H9 (cell line): ENCODE data around the gene NAPSA. TPM values are rescaled to one million over a fixed set of nuclear protein-coding genes. Genes with fewer than 3 reads are reported as not detected.
"Not testable (repeated sequence)": the region's sequence is repeated elsewhere in the genome, so short reads cannot be mapped to it uniquely, and the experiment has no call there.

Experiments
- DNase-seq: peaks from one replicate; pipeline ENCODE4 v3.0.0-alpha.2; 2017
- H2AFZ ChIP-seq: one replicate; pipeline ENCODE4 v1.6.1; 2013; ENCODE audit warnings: mild to moderate bottlenecking, low read length, control low read depth, moderate library complexity
- H2AK5ac ChIP-seq: 2 replicates; pipeline ENCODE4 v1.6.1; 2013; ENCODE audit warnings: low read length, control low read depth, mixed read lengths; ENCODE audit not compliant: insufficient read length
- H2BK120ac ChIP-seq: one replicate; pipeline ENCODE4 v1.6.1; 2013; ENCODE audit warnings: low read depth, mild to moderate bottlenecking, low read length, control low read depth, inconsistent platforms; ENCODE audit not compliant: poor library complexity, severe bottlenecking
- H2BK12ac ChIP-seq: 2 replicates; pipeline ENCODE4 v1.6.1; 2013; ENCODE audit warnings: low read length, control low read depth, mixed read lengths, low read depth; ENCODE audit not compliant: insufficient read length
- H2BK15ac ChIP-seq: 2 replicates; pipeline ENCODE4 v1.6.1; 2013; ENCODE audit warnings: low read depth, low read length, control low read depth
- H2BK20ac ChIP-seq: one replicate; pipeline ENCODE4 v1.6.1; 2013; ENCODE audit warnings: low read depth, mild to moderate bottlenecking, low read length, control low read depth, inconsistent platforms; ENCODE audit not compliant: poor library complexity, severe bottlenecking
- H2BK5ac ChIP-seq: 2 replicates; pipeline ENCODE4 v1.6.1; 2013; ENCODE audit warnings: low read length, control low read depth, mixed read lengths; ENCODE audit not compliant: insufficient read length
- H3K14ac ChIP-seq: 2 replicates; pipeline ENCODE4 v1.6.1; 2013; ENCODE audit warnings: low read length, control low read depth; ENCODE audit not compliant: insufficient read depth
- H3K18ac ChIP-seq: 2 replicates; pipeline ENCODE4 v1.6.1; 2013; ENCODE audit warnings: low read depth, mild to moderate bottlenecking, mixed read lengths, low read length, control low read depth; ENCODE audit not compliant: insufficient read length
- H3K23ac ChIP-seq: 2 replicates; pipeline ENCODE4 v1.6.1; 2013; ENCODE audit warnings: low read length, control low read depth, mixed read lengths, low read depth; ENCODE audit not compliant: insufficient read length
- H3K23me2 ChIP-seq: 2 replicates; pipeline ENCODE4 v1.6.1; 2013; ENCODE audit warnings: low read depth, mild to moderate bottlenecking, mixed read lengths, low read length, control low read depth; ENCODE audit not compliant: insufficient read length, poor library complexity, severe bottlenecking
- H3K27ac ChIP-seq: 2 replicates; pipeline ENCODE4 v1.5.1; 2013; ENCODE audit warnings: low read length, control low read depth, mixed read lengths, low read depth; ENCODE audit not compliant: insufficient read length
- H3K27me3 ChIP-seq: 2 replicates; pipeline ENCODE4 v1.6.1; 2013; ENCODE audit warnings: low read length, control low read depth, inconsistent platforms; ENCODE audit not compliant: insufficient read depth
- H3K4ac ChIP-seq: 2 replicates; pipeline ENCODE4 v1.6.1; 2013; ENCODE audit warnings: low read depth, mild to moderate bottlenecking, control low read depth, inconsistent platforms, low read length, moderate library complexity
- H3K4me1 ChIP-seq: 2 replicates; pipeline ENCODE4 v1.6.1; 2013; ENCODE audit warnings: low read length, control low read depth, inconsistent platforms; ENCODE audit not compliant: insufficient read depth
- H3K4me2 ChIP-seq: 2 replicates; pipeline ENCODE4 v1.6.1; 2013; ENCODE audit warnings: low read length, control low read depth, mixed read lengths; ENCODE audit not compliant: insufficient read length, insufficient read depth
- H3K56ac ChIP-seq: 2 replicates; pipeline ENCODE4 v1.6.1; 2013; ENCODE audit warnings: low read depth, mild to moderate bottlenecking, mixed read lengths, low read length, control low read depth; ENCODE audit not compliant: insufficient read length
- H3K79me1 ChIP-seq: 2 replicates; pipeline ENCODE4 v1.6.1; 2013; ENCODE audit warnings: low read depth, mild to moderate bottlenecking, moderate library complexity, low read length, control low read depth, inconsistent platforms; ENCODE audit not compliant: insufficient read depth, poor library complexity, severe bottlenecking
- H3K79me2 ChIP-seq: 2 replicates; pipeline ENCODE4 v1.6.1; 2013; ENCODE audit warnings: low read length, control low read depth, inconsistent platforms; ENCODE audit not compliant: insufficient read depth
- H3K9ac ChIP-seq: 2 replicates; pipeline ENCODE4 v1.6.1; 2013; ENCODE audit warnings: low read length, control low read depth, mixed read lengths; ENCODE audit not compliant: insufficient read length; ENCODE audit errors: extremely low read depth
- H3K9me3 ChIP-seq: one replicate; pipeline ENCODE4 v1.6.1; 2013; ENCODE audit warnings: low read depth, low read length, inconsistent platforms; ENCODE audit not compliant: control insufficient read depth
- H3T11ph ChIP-seq: one replicate; pipeline ENCODE4 v1.6.1; 2013; ENCODE audit warnings: mild to moderate bottlenecking, low read length, control low read depth, inconsistent platforms
- H4K20me1 ChIP-seq: one replicate; pipeline ENCODE4 v1.6.1; 2013; ENCODE audit not compliant: control insufficient read depth, insufficient read length, insufficient read depth
- H4K5ac ChIP-seq: 2 replicates; pipeline ENCODE4 v1.6.1; 2013; ENCODE audit warnings: low read depth, mild to moderate bottlenecking, mixed read lengths, low read length, control low read depth; ENCODE audit not compliant: insufficient read length
- H4K8ac ChIP-seq: replicated peaks from 2 replicates; pipeline ENCODE4 v1.6.1; 2013; ENCODE audit warnings: low read length, control low read depth, mixed read lengths, low read depth; ENCODE audit not compliant: insufficient read length
- H4K91ac ChIP-seq: 2 replicates; pipeline ENCODE4 v1.6.1; 2013; ENCODE audit warnings: low read depth, mild to moderate bottlenecking, moderate library complexity, mixed read lengths, low read length, control low read depth; ENCODE audit not compliant: insufficient read length
- H3K27ac Mint-ChIP-seq, 3 experiments: 2 replicates in 2 of 3; 3 replicates in 1 of 3; pipeline ENCODE4 v1.8.0; 2020 to 2021; ENCODE audit warnings: mixed read lengths in 3 of 3, mild to moderate bottlenecking in 1 of 3, moderate library complexity in 1 of 3
- H3K27me3 Mint-ChIP-seq: 2 replicates; pipeline ENCODE4 v1.8.0; 2021; ENCODE audit warnings: low read depth, mild to moderate bottlenecking, moderate library complexity, mixed read lengths
- H3K36me3 Mint-ChIP-seq, 3 experiments: 2 replicates in 2 of 3; 3 replicates in 1 of 3; pipeline ENCODE4 v1.8.0; 2020 to 2021; ENCODE audit warnings: low read depth in 3 of 3, mixed read lengths in 3 of 3; ENCODE audit not compliant: insufficient read depth in 1 of 3
- H3K4me1 Mint-ChIP-seq, 2 experiments: 2 replicates each; pipeline ENCODE4 v1.8.0; 2020; ENCODE audit warnings: mixed read lengths in 2 of 2
- H3K4me3 Mint-ChIP-seq, 2 experiments: 2 replicates in 1 of 2; 3 replicates in 1 of 2; pipeline ENCODE4 v1.8.0; 2020 to 2021; ENCODE audit warnings: mild to moderate bottlenecking in 2 of 2, mixed read lengths in 2 of 2, moderate library complexity in 1 of 2
- H3K9me3 Mint-ChIP-seq, 2 experiments: 2 replicates in 1 of 2; 3 replicates in 1 of 2; pipeline ENCODE4 v1.8.0; 2020; ENCODE audit warnings: mild to moderate bottlenecking in 2 of 2, mixed read lengths in 2 of 2, moderate library complexity in 1 of 2
- WGBS: extraction: QIAGEN DNeasy Blood & Tissue Kit; methylation state at CpG from one replicate; pipeline ENCODE4 v1.1.7; 2013; ENCODE audit warnings: missing lambda C conversion rate, low lambda C conversion rate, mixed read lengths; ENCODE audit not compliant: insufficient read length; ENCODE audit errors: extremely low coverage; 5-methylcytosine and 5-hydroxymethylcytosine counted together
- total RNA-seq: library from RNA; stranded (reverse); gene quantifications from 2 replicates; pipeline ENCODE4 v1.2.1, GENCODE V29; 2021
- TF ChIP-seq, protein P1 (sequence below): fragments of 200-600 bp; sonication (generic); conservative IDR thresholded peaks from 3 replicates; pipeline ENCODE4 v1.8.0; 2021; ENCODE audit warnings: antibody characterized with exemption, mild to moderate bottlenecking

NAPSA gene
- total RNA-seq, 1 experiment from 2014 or later = 0.44 TPM

DNA sequence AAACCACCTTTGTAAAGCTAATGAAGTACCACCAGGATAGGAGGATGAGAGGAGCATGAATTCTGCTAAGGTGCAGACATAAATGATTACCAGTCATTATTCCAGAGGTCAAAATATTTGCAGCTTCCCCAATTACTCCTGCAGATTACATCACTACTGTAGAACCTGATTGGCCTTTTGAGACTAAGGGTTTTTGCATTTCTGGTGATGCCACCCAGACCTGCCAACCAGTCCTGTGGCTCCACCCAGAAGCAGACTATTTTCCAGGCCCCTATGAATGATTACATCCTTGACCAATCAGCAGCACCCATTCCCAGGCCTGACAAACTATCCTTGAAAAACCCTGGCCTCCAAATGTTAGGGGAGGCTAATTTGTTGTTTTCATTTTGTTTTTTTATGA, 25.1 kb downstream of the NAPSA start:
- no peak overlapping the region for H2BK20ac ChIP-seq
- no peak overlapping the region for H3K27ac Mint-ChIP-seq
- H3K36me3 Mint-ChIP-seq = peaks cover 28 to 39% (median 32%) of the 10 kb centered on the region in 3 experiments
- TF ChIP-seq, protein P1, sequence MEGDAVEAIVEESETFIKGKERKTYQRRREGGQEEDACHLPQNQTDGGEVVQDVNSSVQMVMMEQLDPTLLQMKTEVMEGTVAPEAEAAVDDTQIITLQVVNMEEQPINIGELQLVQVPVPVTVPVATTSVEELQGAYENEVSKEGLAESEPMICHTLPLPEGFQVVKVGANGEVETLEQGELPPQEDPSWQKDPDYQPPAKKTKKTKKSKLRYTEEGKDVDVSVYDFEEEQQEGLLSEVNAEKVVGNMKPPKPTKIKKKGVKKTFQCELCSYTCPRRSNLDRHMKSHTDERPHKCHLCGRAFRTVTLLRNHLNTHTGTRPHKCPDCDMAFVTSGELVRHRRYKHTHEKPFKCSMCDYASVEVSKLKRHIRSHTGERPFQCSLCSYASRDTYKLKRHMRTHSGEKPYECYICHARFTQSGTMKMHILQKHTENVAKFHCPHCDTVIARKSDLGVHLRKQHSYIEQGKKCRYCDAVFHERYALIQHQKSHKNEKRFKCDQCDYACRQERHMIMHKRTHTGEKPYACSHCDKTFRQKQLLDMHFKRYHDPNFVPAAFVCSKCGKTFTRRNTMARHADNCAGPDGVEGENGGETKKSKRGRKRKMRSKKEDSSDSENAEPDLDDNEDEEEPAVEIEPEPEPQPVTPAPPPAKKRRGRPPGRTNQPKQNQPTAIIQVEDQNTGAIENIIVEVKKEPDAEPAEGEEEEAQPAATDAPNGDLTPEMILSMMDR = no peak
- H2AK5ac ChIP-seq = no peak overlapping the region
- no peak overlapping the region for H4K5ac ChIP-seq
- no peaks in the 10 kb centered on the region for H3K79me2 ChIP-seq
- no peak overlapping the region for H3K18ac ChIP-seq
- no peaks in the 10 kb centered on the region for H3K27me3 ChIP-seq
- H3K79me1 ChIP-seq = no peaks in the 10 kb centered on the region
- H3K4me1 ChIP-seq = no peaks in the 10 kb centered on the region
- H3K27ac ChIP-seq = no peak overlapping the region
- H3K23me2 ChIP-seq = no peaks in the 10 kb centered on the region
- peaks cover 9% of the 10 kb centered on the region; the same call in 1 of the 2 replicates for H3K27me3 Mint-ChIP-seq
- H3K9ac ChIP-seq = no peak overlapping the region
- H3K9me3 ChIP-seq = no peaks in the 10 kb centered on the region
- H4K20me1 ChIP-seq = no peaks in the 10 kb centered on the region
- DNase-seq = no peak
- H3K23ac ChIP-seq = no peak overlapping the region
- H2BK15ac ChIP-seq = no peak overlapping the region
- H4K91ac ChIP-seq = no peak overlapping the region
- no peak overlapping the region for H3K14ac ChIP-seq
- H3K9me3 Mint-ChIP-seq = peaks cover under 1 to 10% of the 10 kb centered on the region in 2 experiments; a peak in 4 of 5 replicates
- H3K4me1 Mint-ChIP-seq = peaks cover 6 to 11% of the 10 kb centered on the region in 2 experiments
- H3T11ph ChIP-seq = no peak overlapping the region
- H2AFZ ChIP-seq = no peak overlapping the region
- no peak overlapping the region for H2BK120ac ChIP-seq
- no peak overlapping the region for H2BK5ac ChIP-seq
- no peak overlapping the region for H3K4me3 Mint-ChIP-seq
- H3K56ac ChIP-seq = no peak overlapping the region
- no peak overlapping the region for H3K4me2 ChIP-seq
- no peak overlapping the region for H2BK12ac ChIP-seq
- no peak overlapping the region for H4K8ac ChIP-seq
- H3K4ac ChIP-seq = no peak overlapping the region

DNA sequence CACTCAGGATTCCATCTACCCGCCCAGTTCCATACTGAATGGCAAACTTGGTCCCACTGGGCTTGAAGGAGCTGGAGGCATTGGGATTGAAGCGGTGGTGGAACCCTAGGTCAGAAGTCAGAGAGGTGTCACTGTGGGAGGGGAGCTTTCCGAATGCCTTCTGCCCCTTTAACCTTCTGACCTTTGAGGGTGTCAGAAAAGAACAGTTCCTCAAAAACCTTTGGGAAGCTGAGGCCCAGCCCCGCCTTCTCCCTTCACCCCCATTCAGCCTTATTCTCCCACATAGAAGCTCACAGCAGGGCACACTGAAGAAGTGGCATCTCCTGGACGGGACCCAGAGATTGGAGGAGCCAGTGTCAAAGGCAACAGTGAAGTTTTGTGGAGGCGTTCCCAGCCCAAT, 28.4 kb downstream of the NAPSA start:
- not testable (repeated sequence) for H3K4ac ChIP-seq, H3K14ac ChIP-seq, H4K8ac ChIP-seq, H3T11ph ChIP-seq, H2BK120ac ChIP-seq, H3K79me2 ChIP-seq, H3K18ac ChIP-seq, H2BK5ac ChIP-seq, H2BK20ac ChIP-seq, H3K79me1 ChIP-seq, H4K20me1 ChIP-seq, H3K23me2 ChIP-seq, H2BK15ac ChIP-seq, H4K91ac ChIP-seq, H3K23ac ChIP-seq, H3K4me3 Mint-ChIP-seq, H2AFZ ChIP-seq, H3K27me3 ChIP-seq, H3K56ac ChIP-seq, H3K9ac ChIP-seq, DNase-seq, H3K9me3 ChIP-seq, H2BK12ac ChIP-seq, H2AK5ac ChIP-seq, H4K5ac ChIP-seq, H3K9me3 Mint-ChIP-seq, H3K4me1 ChIP-seq, H3K4me2 ChIP-seq, H3K27ac ChIP-seq
- Mint-ChIP-seq H3K4me1 (peaks cover 19 to 28% of the 10 kb centered on the region in 2 experiments), H3K27me3 (peaks cover 15% of the 10 kb centered on the region), H3K27ac (0 out of 7 replicates have a peak overlapping the region, but pooled peaks of 1 of the 3 experiments have one; percentile 12), H3K36me3 (peaks cover 17 to 25% (median 23%) of the 10 kb centered on the region in 3 experiments)
- WGBS = no CpG with 5 or more reads among the region's 6 CpGs
